ENCODE data around the gene ISM2.
A peak's percentile ranks its signal among the peaks of the same experiment; 100 is the strongest.

Gene ISM2

GRCh38 chr14:77478029-77478428, 20.6 kb downstream of the ISM2 start:
- H3K14ac ChIP-seq (ENCODE audit: low read length) = peak overlapping the region; percentile 75
- WGBS, 2 donors (ENCODE audit: extremely low coverage in 2 of 2, insufficient read length in 2 of 2, insufficient replicate concordance in 1 of 2) = no CpG with 5 or more reads among the region's 5 CpGs
- peak overlapping the region; percentile 47 for H3K23ac ChIP-seq (ENCODE audit: low read depth, low read length, poor library complexity)
- H3K9me3 ChIP-seq (replicated peaks in 1 of 2; ENCODE audit: control insufficient read depth in 2 of 2, insufficient read depth in 1 of 2, low read depth in 1 of 2, low read length in 2 of 2) = no peaks in the 10 kb centered on the region
- no peak overlapping the region for H3K4me3 ChIP-seq (ENCODE audit: low read length in 2 of 2)
- H3K9ac ChIP-seq (ENCODE audit: low read depth, low read length, poor library complexity) = peak overlapping the region; percentile 63
- no peak overlapping the region for H2BK12ac ChIP-seq (ENCODE audit: low read length)
- H4K8ac ChIP-seq (ENCODE audit: low read depth, low read length) = no peak overlapping the region
- H3K4me2 ChIP-seq (ENCODE audit: insufficient read depth, low read length, poor library complexity, severe bottlenecking) = no peak overlapping the region
- no peak overlapping the region for H2BK15ac ChIP-seq (ENCODE audit: low read length)
- peaks cover 0 to 34% (median 0%) of the 10 kb centered on the region in 3 experiments for H3K27me3 ChIP-seq (ENCODE audit: control insufficient read depth in 3 of 3, insufficient read depth in 3 of 3, low read depth in 1 of 3, low read length in 3 of 3)
- H3K79me1 ChIP-seq (ENCODE audit: low read depth, low read length) = no peaks in the 10 kb centered on the region
- no peak overlapping the region for H3K27ac ChIP-seq (replicated peaks; ENCODE audit: low read length)
- H3K18ac ChIP-seq (ENCODE audit: low read length) = peak overlapping the region; percentile 27
- H3K36me3 ChIP-seq (replicated peaks in 1 of 2; ENCODE audit: control insufficient read depth in 2 of 2, insufficient read depth in 2 of 2, low read length in 2 of 2) = no peaks in the 10 kb centered on the region
- no peak overlapping the region for H3K4ac ChIP-seq (ENCODE audit: low read length)
- H2AFZ ChIP-seq (ENCODE audit: low read length) = no peak overlapping the region
- no peak overlapping the region for H2BK5ac ChIP-seq (ENCODE audit: low read length)
- peaks cover 0 to 4% of the 10 kb centered on the region in 2 donors for H3K4me1 ChIP-seq (ENCODE audit: control insufficient read depth in 2 of 2, insufficient read depth in 1 of 2, low read depth in 1 of 2, low read length in 2 of 2)
- DNase-seq (ENCODE audit: low spot score) = no peak
- H2BK120ac ChIP-seq (ENCODE audit: low read depth, low read length) = no peak overlapping the region
- peak overlapping the region; percentile 26 for H2AK5ac ChIP-seq (ENCODE audit: low read depth, low read length)
- H4K91ac ChIP-seq (ENCODE audit: low read depth, low read length, poor library complexity) = no peak overlapping the region

GRCh38 chr14:77475432-77476115, 23.0 kb downstream of the ISM2 start:
- H3K4ac ChIP-seq (ENCODE audit: low read length) = peak overlapping the region; percentile 66
- peak overlapping the region; percentile 58 for H2BK15ac ChIP-seq (ENCODE audit: low read length)
- no CpG with 5 or more reads among the region's 35 CpGs for WGBS, 2 donors (ENCODE audit: extremely low coverage in 2 of 2, insufficient read length in 2 of 2, insufficient replicate concordance in 1 of 2)

DNA sequence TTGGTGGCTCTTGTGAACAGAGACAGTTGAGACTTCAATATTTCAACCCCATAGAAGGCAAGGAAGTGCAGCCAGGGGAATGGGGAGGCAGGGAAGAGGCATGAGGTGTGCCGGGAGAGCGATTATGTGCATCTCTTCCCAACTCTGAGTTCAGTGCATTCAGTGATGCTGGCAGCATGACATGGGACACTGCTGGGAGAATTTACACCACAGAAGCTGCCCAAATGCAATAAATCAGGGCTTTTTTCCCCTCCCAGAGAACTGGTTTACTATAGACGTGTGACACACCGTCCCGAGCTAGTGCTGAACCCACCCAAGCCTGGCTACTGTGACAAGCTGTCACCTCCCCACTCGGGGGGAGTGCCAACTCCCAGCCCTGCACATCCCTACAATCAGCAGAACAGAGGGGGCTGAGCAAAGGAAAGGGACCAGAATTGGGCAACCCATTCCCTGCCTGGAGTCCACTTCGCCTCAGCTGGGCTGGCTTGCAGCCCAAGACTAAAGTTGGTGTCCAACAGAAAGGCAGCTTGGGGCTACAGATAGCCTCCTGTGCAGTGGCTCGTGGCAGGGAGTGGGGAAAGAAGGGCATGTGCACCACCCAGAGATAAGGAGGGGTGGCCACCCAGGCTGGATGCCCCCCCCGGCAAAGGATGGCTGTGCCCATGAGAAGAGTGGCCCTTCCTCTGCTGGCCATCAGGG, 24.0 kb downstream of the ISM2 start:
- Histone ChIP-seq H2BK5ac (ENCODE audit: low read length) (no peak overlapping the region), H2AFZ (ENCODE audit: low read length) (no peak overlapping the region), H2BK15ac (ENCODE audit: low read length) (no peak overlapping the region), H3K4me3 (ENCODE audit: low read length in 2 of 2) (no peak overlapping the region), H3K18ac (ENCODE audit: low read length) (no peak overlapping the region), H4K91ac (ENCODE audit: low read depth, low read length, poor library complexity) (no peak overlapping the region), H3K4me1 (ENCODE audit: control insufficient read depth in 2 of 2, insufficient read depth in 1 of 2, low read depth in 1 of 2, low read length in 2 of 2) (peaks cover 0 to 4% of the 10 kb centered on the region in 2 donors), H2BK12ac (ENCODE audit: low read length) (no peak overlapping the region), H3K36me3 (replicated peaks in 1 of 2; ENCODE audit: control insufficient read depth in 2 of 2, insufficient read depth in 2 of 2, low read length in 2 of 2) (peaks cover 2% of the 10 kb centered on the region in 2 donors), H3K9ac (ENCODE audit: low read depth, low read length, poor library complexity) (no peak overlapping the region), H3K4me2 (ENCODE audit: insufficient read depth, low read length, poor library complexity, severe bottlenecking) (no peak overlapping the region), H3K27me3 (ENCODE audit: control insufficient read depth in 3 of 3, insufficient read depth in 3 of 3, low read depth in 1 of 3, low read length in 3 of 3) (peaks cover 0 to 37% (median 0%) of the 10 kb centered on the region in 3 experiments), H3K23ac (ENCODE audit: low read depth, low read length, poor library complexity) (no peak overlapping the region), H3K4ac (ENCODE audit: low read length) (no peak overlapping the region), H3K14ac (ENCODE audit: low read length) (no peak overlapping the region), H4K8ac (ENCODE audit: low read depth, low read length) (no peak overlapping the region), H2BK120ac (ENCODE audit: low read depth, low read length) (no peak overlapping the region), H3K9me3 (replicated peaks in 1 of 2; ENCODE audit: control insufficient read depth in 2 of 2, insufficient read depth in 1 of 2, low read depth in 1 of 2, low read length in 2 of 2) (no peaks in the 10 kb centered on the region), H2AK5ac (ENCODE audit: low read depth, low read length) (no peak overlapping the region), H3K27ac (replicated peaks; ENCODE audit: low read length) (no peak overlapping the region), H3K79me1 (ENCODE audit: low read depth, low read length) (no peaks in the 10 kb centered on the region)
- WGBS, 2 donors (ENCODE audit: extremely low coverage in 2 of 2, insufficient read length in 2 of 2, insufficient replicate concordance in 1 of 2) = no CpG with 5 or more reads among the region's 9 CpGs
- no peak for DNase-seq (ENCODE audit: low spot score)

More at GRCh38 chr14:77475432-77476115, 23.0 kb downstream of the ISM2 start:
- Histone ChIP-seq H3K27me3 (ENCODE audit: control insufficient read depth in 3 of 3, insufficient read depth in 3 of 3, low read depth in 1 of 3, low read length in 3 of 3) (peaks cover 0 to 37% (median 0%) of the 10 kb centered on the region in 3 experiments), H3K79me1 (ENCODE audit: low read depth, low read length) (no peaks in the 10 kb centered on the region), H2AFZ (ENCODE audit: low read length) (no peak overlapping the region), H3K14ac (ENCODE audit: low read length) (peak overlapping the region; percentile 82), H3K9ac (ENCODE audit: low read depth, low read length, poor library complexity) (peak overlapping the region; percentile 44), H3K23ac (ENCODE audit: low read depth, low read length, poor library complexity) (peak overlapping the region; percentile 93), H3K4me1 (ENCODE audit: control insufficient read depth in 2 of 2, insufficient read depth in 1 of 2, low read depth in 1 of 2, low read length in 2 of 2) (peaks cover 0 to 4% of the 10 kb centered on the region in 2 donors), H2BK120ac (ENCODE audit: low read depth, low read length) (no peak overlapping the region), H3K4me3 (ENCODE audit: low read length in 2 of 2) (no peak overlapping the region), H2BK5ac (ENCODE audit: low read length) (peak overlapping the region; percentile 5), H3K4me2 (ENCODE audit: insufficient read depth, low read length, poor library complexity, severe bottlenecking) (no peak overlapping the region), H4K91ac (ENCODE audit: low read depth, low read length, poor library complexity) (no peak overlapping the region), H3K36me3 (replicated peaks in 1 of 2; ENCODE audit: control insufficient read depth in 2 of 2, insufficient read depth in 2 of 2, low read length in 2 of 2) (no peaks in the 10 kb centered on the region), H3K18ac (ENCODE audit: low read length) (peak overlapping the region; percentile 27), H4K8ac (ENCODE audit: low read depth, low read length) (no peak overlapping the region), H2BK12ac (ENCODE audit: low read length) (peak overlapping the region; percentile 73), H3K9me3 (replicated peaks in 1 of 2; ENCODE audit: control insufficient read depth in 2 of 2, insufficient read depth in 1 of 2, low read depth in 1 of 2, low read length in 2 of 2) (no peaks in the 10 kb centered on the region), H3K27ac (replicated peaks; ENCODE audit: low read length) (no peak overlapping the region), H2AK5ac (ENCODE audit: low read depth, low read length) (peak overlapping the region; percentile 37)
- DNase-seq (ENCODE audit: low spot score) = no peak

DNA sequence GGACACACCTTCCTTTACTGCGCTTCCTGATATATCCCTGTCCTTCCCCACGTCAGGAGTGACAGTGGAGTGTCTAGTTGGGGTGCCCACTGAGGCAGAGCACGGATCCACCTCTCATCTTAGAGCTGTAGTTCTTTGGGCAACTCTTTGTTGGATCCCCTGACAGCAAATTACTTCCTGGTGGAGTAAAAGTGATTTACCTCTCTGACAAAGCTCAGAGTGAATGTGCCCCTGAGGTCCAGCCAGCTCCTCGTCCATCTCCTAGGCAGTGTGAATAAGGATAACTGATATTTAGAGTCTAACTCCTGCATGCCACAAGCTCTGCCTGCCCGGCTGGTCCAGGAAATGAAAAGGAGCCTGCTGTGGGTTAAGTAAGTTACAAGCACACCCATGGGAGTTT, 24.7 kb downstream of the ISM2 start:
- Histone ChIP-seq H3K4me2 (ENCODE audit: insufficient read depth, low read length, poor library complexity, severe bottlenecking) (no peak overlapping the region), H3K4me3 (ENCODE audit: low read length in 2 of 2) (no peak overlapping the region), H3K9me3 (replicated peaks in 1 of 2; ENCODE audit: control insufficient read depth in 2 of 2, insufficient read depth in 1 of 2, low read depth in 1 of 2, low read length in 2 of 2) (no peaks in the 10 kb centered on the region), H2BK120ac (ENCODE audit: low read depth, low read length) (no peak overlapping the region), H3K23ac (ENCODE audit: low read depth, low read length, poor library complexity) (no peak overlapping the region), H2BK12ac (ENCODE audit: low read length) (no peak overlapping the region), H3K27ac (replicated peaks; ENCODE audit: low read length) (no peak overlapping the region), H2BK5ac (ENCODE audit: low read length) (no peak overlapping the region), H3K4me1 (ENCODE audit: control insufficient read depth in 2 of 2, insufficient read depth in 1 of 2, low read depth in 1 of 2, low read length in 2 of 2) (peaks cover 0 to 4% of the 10 kb centered on the region in 2 donors), H3K27me3 (ENCODE audit: control insufficient read depth in 3 of 3, insufficient read depth in 3 of 3, low read depth in 1 of 3, low read length in 3 of 3) (peaks cover 0 to 37% (median 0%) of the 10 kb centered on the region in 3 experiments), H3K18ac (ENCODE audit: low read length) (no peak overlapping the region), H4K91ac (ENCODE audit: low read depth, low read length, poor library complexity) (no peak overlapping the region), H3K9ac (ENCODE audit: low read depth, low read length, poor library complexity) (no peak overlapping the region), H2AFZ (ENCODE audit: low read length) (no peak overlapping the region), H2AK5ac (ENCODE audit: low read depth, low read length) (no peak overlapping the region), H3K79me1 (ENCODE audit: low read depth, low read length) (no peaks in the 10 kb centered on the region), H3K14ac (ENCODE audit: low read length) (no peak overlapping the region), H4K8ac (ENCODE audit: low read depth, low read length) (no peak overlapping the region), H3K4ac (ENCODE audit: low read length) (no peak overlapping the region), H2BK15ac (ENCODE audit: low read length) (no peak overlapping the region), H3K36me3 (replicated peaks in 1 of 2; ENCODE audit: control insufficient read depth in 2 of 2, insufficient read depth in 2 of 2, low read length in 2 of 2) (peaks cover 4 to 9% of the 10 kb centered on the region in 2 donors)
- no peak for DNase-seq (ENCODE audit: low spot score)
- no CpG with 5 or more reads among the region's 5 CpGs for WGBS, 2 donors (ENCODE audit: extremely low coverage in 2 of 2, insufficient read length in 2 of 2, insufficient replicate concordance in 1 of 2)
